Measurements from ENCODE around the gene SCMH1. TPM values are rescaled to one million over a fixed set of nuclear protein-coding genes. Genes with fewer than 3 reads are reported as not detected.

SCMH1 gene
- total and polyA plus RNA-seq, 2 of the 4 experiments (the other 2 are of a cell fraction), result 9.0 to 19.4 TPM

DNA sequence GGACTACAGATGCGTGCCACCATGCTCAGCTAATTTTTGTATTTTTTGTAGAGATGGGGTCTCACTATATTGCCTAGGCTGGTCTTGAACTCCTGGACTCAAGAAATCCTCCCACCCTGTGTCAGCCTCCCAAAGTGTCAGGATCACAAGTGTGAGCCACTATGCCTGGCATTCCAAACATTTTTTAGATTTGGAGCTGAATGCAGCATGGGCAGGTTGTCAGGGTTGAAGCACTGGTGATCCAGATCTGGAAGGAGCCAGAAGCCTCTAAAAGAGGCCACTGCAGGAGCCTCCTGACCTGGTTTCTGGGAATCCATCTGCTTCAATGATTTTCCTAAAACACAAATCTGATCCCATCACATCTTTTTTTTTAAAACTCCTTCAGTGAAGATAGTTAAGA is 264.4 kb downstream of the SCMH1 start:
- Histone ChIP-seq H3K23ac (ENCODE audit: low read depth, low read length) (peak overlapping the region; percentile 79; the same call in 1 of the 2 replicates), H3K14ac (replicated peaks; ENCODE audit: low read depth, low read length) (peak overlapping the region; percentile 53; the same call in 1 of the 2 replicates), H3K79me1 (ENCODE audit: low read depth in 1 of 2, low read length in 2 of 2) (peaks cover 3 to 28% of the 10 kb centered on the region in 2 experiments), H3K4ac (ENCODE audit: low read depth, low read length) (peak overlapping the region; percentile 92), H3K56ac (ENCODE audit: extremely low read depth, insufficient read depth, low read length) (no peak overlapping the region), H2BK20ac (ENCODE audit: low read depth, low read length) (peak overlapping the region; percentile 94), H3K4me2 (ENCODE audit: low read depth, low read length) (no peak overlapping the region), H4K8ac (ENCODE audit: low read depth in 2 of 2, low read length in 2 of 2) (peak overlapping the region in 1 of 2 experiments; percentile 68; a peak in 2 of 4 replicates), H3K27me3 (ENCODE audit: control insufficient read depth, insufficient read depth, low read length) (no peaks in the 10 kb centered on the region), H4K91ac (ENCODE audit: insufficient read depth, low read depth, low read length) (peak overlapping the region; percentile 79; the same call in 1 of the 2 replicates), H4K20me1 (ENCODE audit: insufficient read depth, low read length) (peaks cover 23% of the 10 kb centered on the region), H2BK15ac (ENCODE audit: low read depth, low read length) (peak overlapping the region; percentile 0; the same call in 1 of the 3 replicates), H2AK5ac (ENCODE audit: low read depth, low read length) (peak overlapping the region; percentile 67; the same call in 1 of the 2 replicates), H3K4me3 (ENCODE audit: insufficient read depth, low read depth, low read length) (no peak overlapping the region), H3K9ac (ENCODE audit: low read depth, low read length) (no peak overlapping the region), H2AK9ac (replicated peaks; ENCODE audit: low read depth, low read length, poor library complexity) (no peak overlapping the region), H4K5ac (ENCODE audit: low read depth, low read length) (no peak overlapping the region), H2AFZ (replicated peaks; ENCODE audit: low read length, poor library complexity) (no peak overlapping the region), H3K4me1 (ENCODE audit: control insufficient read depth, insufficient read depth, low read length) (peaks cover 15% of the 10 kb centered on the region), H3K36me3 (ENCODE audit: control insufficient read depth, insufficient read depth, low read length) (no peaks in the 10 kb centered on the region; the same call in 1 of the 2 replicates), H3K9me1 (ENCODE audit: insufficient read depth, low read length) (peaks cover 23% of the 10 kb centered on the region), H3K27ac (ENCODE audit: insufficient read depth, low read length) (no peak overlapping the region), H3K9me3 (ENCODE audit: control insufficient read depth, insufficient read depth, low read length) (no peaks in the 10 kb centered on the region), H3K18ac (ENCODE audit: low read depth, low read length) (no peak overlapping the region; the same call in 1 of the 2 replicates), H2BK120ac (ENCODE audit: low read depth, low read length) (peak overlapping the region; percentile 94), H2BK5ac (ENCODE audit: low read depth, low read length, poor library complexity, severe bottlenecking) (peak overlapping the region; percentile 57)
- no TSS peak for BruUV-seq (replicated peaks)
- ChIA-PET CTCF (interaction anchor here (0.6 to 0.7 kb wide), 2 partner anchors 111 to 825 kb away, joined by 3 read pairs; no protein-coding TSS in a partner anchor), POLR2A (ENCODE audit: unreplicated experiment) (no interaction called here)
- WGBS, 2 experiments (ENCODE audit: extremely low coverage in 2 of 2, insufficient read length in 1 of 2), result no CpG with 5 or more reads among the region's 1 CpG
- in situ Hi-C loops (cut with MboI; ENCODE audit: low sequenced_read_pairs), result no loop called here
- intact Hi-C loops (cut with micrococcal nuclease), result no loop called here
- ATAC-seq (ENCODE audit: low read depth) (no peak), DNase-seq (no peak)
- TF ChIP-seq RCOR1 (IDR thresholded peaks at IDR 0.05; ENCODE audit: insufficient replicate concordance, low read length) (no peak), POLR2A (IDR thresholded peaks at IDR 0.05; ENCODE audit: low read depth, low read length) (no peak), CEBPB (IDR thresholded peaks at IDR 0.05; ENCODE audit: low read depth, low read length) (no peak), SMC3 (IDR thresholded peaks at IDR 0.05; ENCODE audit: low read depth, low read length) (no peak)
- dilution Hi-C loops (cut with HindIII; ENCODE audit: low sequenced_read_pairs, unreplicated experiment), result no loop called here

Other genes with a start within 250 kb of the SCMH1 start
- under 0.01 TPM in 2 replicates for gene SLFNL1, start 220.6 kb downstream of the SCMH1 start, total RNA-seq (2012; rRNA removed)
- 0.07 and 0.09 TPM in 2 replicates for gene SLFNL1, start 220.6 kb downstream of the SCMH1 start, polyA plus RNA-seq (2012; rRNA removed)
- not detected in 2 replicates for gene FOXO6, start 119.1 kb upstream of the SCMH1 start, total RNA-seq (2012; rRNA removed)
- not detected in 2 replicates for gene FOXO6, start 119.1 kb upstream of the SCMH1 start, polyA plus RNA-seq (2012; rRNA removed)
- not detected in 2 replicates for gene EDN2, start 242.4 kb upstream of the SCMH1 start, total RNA-seq (2012; rRNA removed)
- 0.22 and 0.27 TPM in 2 replicates for gene EDN2, start 242.4 kb upstream of the SCMH1 start, polyA plus RNA-seq (2012; rRNA removed)

All from IMR-90 (cell line).